HepG2 (cell line): ENCODE results near the gene MAEA. TPM values are rescaled to one million over a fixed set of nuclear protein-coding genes. Genes with fewer than 3 reads are reported as not detected.

ENCODE experiments used
- ATF7-NPFF ChIP-seq: sonication (generic); formaldehyde crosslinking; IDR thresholded peaks from 2 replicates; pipeline ENCODE4 v1.8.1; 2023; ENCODE audit warnings: mild to moderate bottlenecking, low read depth, missing genetic modification reagents, moderate library complexity
- CBFB ChIP-seq: sonication (generic); formaldehyde crosslinking; IDR thresholded peaks from 2 replicates; pipeline ENCODE4 v1.4.0; 2020; ENCODE audit warnings: missing genetic modification reagents
- KLF13 ChIP-seq: sonication (generic); formaldehyde crosslinking; IDR thresholded peaks from 2 replicates; pipeline ENCODE4 v1.4.0; 2020; ENCODE audit warnings: mild to moderate bottlenecking, missing genetic modification reagents
- MBNL3 ChIP-seq: fragments of 250-450 bp; sonication (Bioruptor Pico); conservative IDR thresholded peaks from 2 replicates; pipeline ENCODE4 v1.8.0; 2022; ENCODE audit warnings: mild to moderate bottlenecking, inconsistent platforms
- MEF2D ChIP-seq: sonication (generic); formaldehyde crosslinking; IDR thresholded peaks from 2 replicates; pipeline ENCODE4 v1.5.1; 2020; ENCODE audit warnings: mild to moderate bottlenecking, missing genetic modification reagents
- MZF1 ChIP-seq: sonication (generic); formaldehyde crosslinking; IDR thresholded peaks from 2 replicates; pipeline ENCODE4 v1.8.1; 2023; ENCODE audit warnings: mild to moderate bottlenecking, missing genetic modification reagents, borderline replicate concordance
- PAX8 ChIP-seq: sonication (generic); formaldehyde crosslinking; IDR thresholded peaks from 2 replicates; pipeline ENCODE4 v1.8.0; 2022; ENCODE audit warnings: mild to moderate bottlenecking, missing genetic modification reagents, borderline replicate concordance
- SP5 ChIP-seq: IDR thresholded peaks from 2 replicates; pipeline ENCODE4 v1.6.1; 2016; ENCODE audit warnings: low read depth, borderline replicate concordance
- TCF12 ChIP-seq, 2 experiments: fragments of 450-650 bp in 1 of 2; sonication (generic) in 1 of 2; formaldehyde crosslinking in 1 of 2; IDR thresholded peaks; 2 replicates each; pipeline versions ENCODE4 v1.6.1 to v1.8.0; 2017 to 2022; ENCODE audit warnings: antibody characterized with exemption in 1 of 2, mild to moderate bottlenecking in 1 of 2, missing genetic modification reagents in 1 of 2, moderate library complexity in 1 of 2
- ZFP90 ChIP-seq: sonication (generic); formaldehyde crosslinking; IDR thresholded peaks from 2 replicates; pipeline ENCODE4 v1.8.0; 2022; ENCODE audit warnings: missing genetic modification reagents, mild to moderate bottlenecking, inconsistent platforms, borderline replicate concordance
- ZNF230 ChIP-seq: sonication (generic); formaldehyde crosslinking; IDR thresholded peaks from 2 replicates; pipeline ENCODE4 v1.4.0; 2020; ENCODE audit warnings: mild to moderate bottlenecking, missing genetic modification reagents
- ZNF350 ChIP-seq: sonication (generic); formaldehyde crosslinking; IDR thresholded peaks from 2 replicates; pipeline ENCODE4 v1.4.0; 2020; ENCODE audit warnings: mild to moderate bottlenecking, low read depth, missing genetic modification reagents, borderline replicate concordance
- ZNF562 ChIP-seq: sonication (generic); formaldehyde crosslinking; IDR thresholded peaks from 2 replicates; pipeline ENCODE4 v1.8.0; 2022; ENCODE audit warnings: missing genetic modification reagents, borderline replicate concordance
- ZNF792 ChIP-seq: IDR thresholded peaks from 2 replicates; pipeline ENCODE4 v1.6.1; 2016
- polyA plus RNA-seq, 8 experiments: library from polyadenylated mRNA; depleted of rRNA in 3 of 8; stranded (reverse) in 7 of 8; unstranded in 1 of 8; fragments of >200 nt; fragmentation: Illumina TruSeq in 4 of 8; extraction: Trizol in 4 of 8; gene quantifications; 2 replicates each; pipeline versions ENCODE4 v1.2.1 to v1.2.3, GENCODE V29; 2011 to 2016; ENCODE audit warnings: low read depth in 4 of 8, missing spikeins in 1 of 8, mixed read lengths in 1 of 8; ENCODE audit not compliant: insufficient read depth in 1 of 8
- total RNA-seq, 5 experiments: library from RNA; depleted of rRNA; stranded (reverse); fragments of >200 nt; fragmentation: Illumina TruSeq; extraction: Trizol; gene quantifications; 2 replicates each; pipeline ENCODE4 v1.2.3, GENCODE V29; 2016; ENCODE audit warnings: low read depth in 1 of 5
- TF ChIP-seq, protein P1 (sequence below): IDR thresholded peaks from 2 replicates; pipeline ENCODE4 v1.6.1; 2012; ENCODE audit warnings: low read length, improper control_type of control experiment
- TF ChIP-seq, protein P2 (sequence below): sonication (generic); formaldehyde crosslinking; IDR thresholded peaks from 2 replicates; pipeline ENCODE4 v1.4.0; 2020; ENCODE audit warnings: low read depth, mild to moderate bottlenecking, missing genetic modification reagents
- TF ChIP-seq, protein P3 (sequence below): sonication (generic); formaldehyde crosslinking; IDR thresholded peaks from 2 replicates; pipeline ENCODE4 v1.5.0; 2020; ENCODE audit warnings: mild to moderate bottlenecking, missing genetic modification reagents
- TF ChIP-seq, protein P4 (sequence below): sonication (generic); formaldehyde crosslinking; IDR thresholded peaks from 2 replicates; pipeline ENCODE4 v1.5.0; 2020; ENCODE audit warnings: missing genetic modification reagents

The MAEA gene
- total and polyA plus RNA-seq, 2 of the 13 experiments (the other 11 are each of a cell fraction or from before 2014, with no cell fraction given): 52.0 to 57.1 TPM

DNA sequence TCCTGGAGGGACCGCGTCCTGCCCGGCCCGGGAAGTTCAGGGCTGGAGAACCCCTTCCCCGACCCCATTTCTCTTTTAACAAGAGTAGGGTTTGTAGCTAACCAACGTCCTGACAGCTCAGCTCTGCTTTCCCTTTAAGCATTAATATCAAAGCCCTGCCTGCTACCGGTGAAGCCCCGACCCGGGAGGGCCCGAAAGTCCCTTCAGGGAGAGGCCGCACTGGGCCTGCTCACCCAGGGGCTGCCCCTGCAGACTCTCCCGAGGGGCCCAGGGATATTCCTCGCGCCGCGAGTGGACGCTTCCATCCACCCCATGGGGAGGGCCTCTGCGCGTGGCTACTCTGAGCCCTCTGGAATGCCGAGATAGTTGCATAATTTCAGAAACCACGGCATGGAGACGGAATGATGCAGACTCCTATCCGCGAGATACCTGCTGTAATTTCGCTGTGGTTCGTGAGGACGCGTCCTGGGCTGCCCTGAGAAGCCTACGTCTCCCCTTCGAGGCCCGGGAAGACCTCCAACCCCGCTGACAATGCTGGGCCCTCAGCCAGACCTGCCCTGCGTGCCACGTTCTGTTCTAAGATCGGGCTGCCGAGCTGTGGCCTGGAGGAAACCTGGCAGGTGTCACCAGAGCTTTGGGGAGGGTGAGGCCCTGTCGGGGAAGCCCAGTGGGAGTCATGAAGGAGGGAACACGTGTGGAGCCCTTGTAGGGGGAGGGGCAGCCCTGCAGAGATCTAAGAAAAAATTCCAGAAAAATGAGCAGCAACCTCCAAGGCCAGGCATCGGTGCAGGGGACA, 39.8 kb upstream of the MAEA start (continued):
- TF ChIP-seq PAX8: no peak
- TF ChIP-seq MEF2D: no peak
- TF ChIP-seq KLF13 (CRISPR knock-in tag): no peak
- TF ChIP-seq TCF12 (IDR thresholded peaks at IDR 0.05): no peak
- no peak for TF ChIP-seq TCF12 (CRISPR knock-in tag; IDR thresholded peaks at IDR 0.05)
- no peak; the same call in 1 of the 2 replicates for TF ChIP-seq ATF7-NPFF (CRISPR knock-in tag)
- peak; percentile 27; the same call in 1 of the 2 replicates for TF ChIP-seq ZNF350 (CRISPR knock-in tag)
- TF ChIP-seq, protein P1, sequence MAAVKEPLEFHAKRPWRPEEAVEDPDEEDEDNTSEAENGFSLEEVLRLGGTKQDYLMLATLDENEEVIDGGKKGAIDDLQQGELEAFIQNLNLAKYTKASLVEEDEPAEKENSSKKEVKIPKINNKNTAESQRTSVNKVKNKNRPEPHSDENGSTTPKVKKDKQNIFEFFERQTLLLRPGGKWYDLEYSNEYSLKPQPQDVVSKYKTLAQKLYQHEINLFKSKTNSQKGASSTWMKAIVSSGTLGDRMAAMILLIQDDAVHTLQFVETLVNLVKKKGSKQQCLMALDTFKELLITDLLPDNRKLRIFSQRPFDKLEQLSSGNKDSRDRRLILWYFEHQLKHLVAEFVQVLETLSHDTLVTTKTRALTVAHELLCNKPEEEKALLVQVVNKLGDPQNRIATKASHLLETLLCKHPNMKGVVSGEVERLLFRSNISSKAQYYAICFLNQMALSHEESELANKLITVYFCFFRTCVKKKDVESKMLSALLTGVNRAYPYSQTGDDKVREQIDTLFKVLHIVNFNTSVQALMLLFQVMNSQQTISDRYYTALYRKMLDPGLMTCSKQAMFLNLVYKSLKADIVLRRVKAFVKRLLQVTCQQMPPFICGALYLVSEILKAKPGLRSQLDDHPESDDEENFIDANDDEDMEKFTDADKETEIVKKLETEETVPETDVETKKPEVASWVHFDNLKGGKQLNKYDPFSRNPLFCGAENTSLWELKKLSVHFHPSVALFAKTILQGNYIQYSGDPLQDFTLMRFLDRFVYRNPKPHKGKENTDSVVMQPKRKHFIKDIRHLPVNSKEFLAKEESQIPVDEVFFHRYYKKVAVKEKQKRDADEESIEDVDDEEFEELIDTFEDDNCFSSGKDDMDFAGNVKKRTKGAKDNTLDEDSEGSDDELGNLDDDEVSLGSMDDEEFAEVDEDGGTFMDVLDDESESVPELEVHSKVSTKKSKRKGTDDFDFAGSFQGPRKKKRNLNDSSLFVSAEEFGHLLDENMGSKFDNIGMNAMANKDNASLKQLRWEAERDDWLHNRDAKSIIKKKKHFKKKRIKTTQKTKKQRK: no peak
- TF ChIP-seq MZF1: no peak
- no peak for TF ChIP-seq ZNF230 (CRISPR knock-in tag)
- TF ChIP-seq, protein P2, sequence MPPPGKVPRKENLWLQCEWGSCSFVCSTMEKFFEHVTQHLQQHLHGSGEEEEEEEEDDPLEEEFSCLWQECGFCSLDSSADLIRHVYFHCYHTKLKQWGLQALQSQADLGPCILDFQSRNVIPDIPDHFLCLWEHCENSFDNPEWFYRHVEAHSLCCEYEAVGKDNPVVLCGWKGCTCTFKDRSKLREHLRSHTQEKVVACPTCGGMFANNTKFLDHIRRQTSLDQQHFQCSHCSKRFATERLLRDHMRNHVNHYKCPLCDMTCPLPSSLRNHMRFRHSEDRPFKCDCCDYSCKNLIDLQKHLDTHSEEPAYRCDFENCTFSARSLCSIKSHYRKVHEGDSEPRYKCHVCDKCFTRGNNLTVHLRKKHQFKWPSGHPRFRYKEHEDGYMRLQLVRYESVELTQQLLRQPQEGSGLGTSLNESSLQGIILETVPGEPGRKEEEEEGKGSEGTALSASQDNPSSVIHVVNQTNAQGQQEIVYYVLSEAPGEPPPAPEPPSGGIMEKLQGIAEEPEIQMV (CRISPR knock-in tag): no peak
- no peak for TF ChIP-seq CBFB (CRISPR knock-in tag)
- TF ChIP-seq ZNF792: 0 out of 2 replicates have a peak, but pooled peaks have one; percentile 21
- TF ChIP-seq, protein P3, sequence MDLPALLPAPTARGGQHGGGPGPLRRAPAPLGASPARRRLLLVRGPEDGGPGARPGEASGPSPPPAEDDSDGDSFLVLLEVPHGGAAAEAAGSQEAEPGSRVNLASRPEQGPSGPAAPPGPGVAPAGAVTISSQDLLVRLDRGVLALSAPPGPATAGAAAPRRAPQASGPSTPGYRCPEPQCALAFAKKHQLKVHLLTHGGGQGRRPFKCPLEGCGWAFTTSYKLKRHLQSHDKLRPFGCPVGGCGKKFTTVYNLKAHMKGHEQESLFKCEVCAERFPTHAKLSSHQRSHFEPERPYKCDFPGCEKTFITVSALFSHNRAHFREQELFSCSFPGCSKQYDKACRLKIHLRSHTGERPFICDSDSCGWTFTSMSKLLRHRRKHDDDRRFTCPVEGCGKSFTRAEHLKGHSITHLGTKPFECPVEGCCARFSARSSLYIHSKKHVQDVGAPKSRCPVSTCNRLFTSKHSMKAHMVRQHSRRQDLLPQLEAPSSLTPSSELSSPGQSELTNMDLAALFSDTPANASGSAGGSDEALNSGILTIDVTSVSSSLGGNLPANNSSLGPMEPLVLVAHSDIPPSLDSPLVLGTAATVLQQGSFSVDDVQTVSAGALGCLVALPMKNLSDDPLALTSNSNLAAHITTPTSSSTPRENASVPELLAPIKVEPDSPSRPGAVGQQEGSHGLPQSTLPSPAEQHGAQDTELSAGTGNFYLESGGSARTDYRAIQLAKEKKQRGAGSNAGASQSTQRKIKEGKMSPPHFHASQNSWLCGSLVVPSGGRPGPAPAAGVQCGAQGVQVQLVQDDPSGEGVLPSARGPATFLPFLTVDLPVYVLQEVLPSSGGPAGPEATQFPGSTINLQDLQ (CRISPR knock-in tag): no peak
- TF ChIP-seq ZNF562: 0 out of 2 replicates have a peak, but pooled peaks have one; percentile 16
- TF ChIP-seq, protein P4, sequence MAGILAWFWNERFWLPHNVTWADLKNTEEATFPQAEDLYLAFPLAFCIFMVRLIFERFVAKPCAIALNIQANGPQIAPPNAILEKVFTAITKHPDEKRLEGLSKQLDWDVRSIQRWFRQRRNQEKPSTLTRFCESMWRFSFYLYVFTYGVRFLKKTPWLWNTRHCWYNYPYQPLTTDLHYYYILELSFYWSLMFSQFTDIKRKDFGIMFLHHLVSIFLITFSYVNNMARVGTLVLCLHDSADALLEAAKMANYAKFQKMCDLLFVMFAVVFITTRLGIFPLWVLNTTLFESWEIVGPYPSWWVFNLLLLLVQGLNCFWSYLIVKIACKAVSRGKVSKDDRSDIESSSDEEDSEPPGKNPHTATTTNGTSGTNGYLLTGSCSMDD (CRISPR knock-in tag): 0 out of 2 replicates have a peak, but pooled peaks have one; percentile 40
- TF ChIP-seq SP5 (CRISPR knock-in tag): no peak
- TF ChIP-seq ZFP90 (CRISPR knock-in tag): peak; percentile 69
- no peak for TF ChIP-seq MBNL3 (CRISPR knock-in tag)
